Islet of Langerhans (tissue), 1 donor: ENCODE results near the gene LRFN2.

Experiments
- FAIRE-seq: peaks from one replicate; lab custom pipeline; 2011; peaks lifted over from hg19 to GRCh38; lab: Jason Lieb, UNC

LRFN2 gene

DNA sequence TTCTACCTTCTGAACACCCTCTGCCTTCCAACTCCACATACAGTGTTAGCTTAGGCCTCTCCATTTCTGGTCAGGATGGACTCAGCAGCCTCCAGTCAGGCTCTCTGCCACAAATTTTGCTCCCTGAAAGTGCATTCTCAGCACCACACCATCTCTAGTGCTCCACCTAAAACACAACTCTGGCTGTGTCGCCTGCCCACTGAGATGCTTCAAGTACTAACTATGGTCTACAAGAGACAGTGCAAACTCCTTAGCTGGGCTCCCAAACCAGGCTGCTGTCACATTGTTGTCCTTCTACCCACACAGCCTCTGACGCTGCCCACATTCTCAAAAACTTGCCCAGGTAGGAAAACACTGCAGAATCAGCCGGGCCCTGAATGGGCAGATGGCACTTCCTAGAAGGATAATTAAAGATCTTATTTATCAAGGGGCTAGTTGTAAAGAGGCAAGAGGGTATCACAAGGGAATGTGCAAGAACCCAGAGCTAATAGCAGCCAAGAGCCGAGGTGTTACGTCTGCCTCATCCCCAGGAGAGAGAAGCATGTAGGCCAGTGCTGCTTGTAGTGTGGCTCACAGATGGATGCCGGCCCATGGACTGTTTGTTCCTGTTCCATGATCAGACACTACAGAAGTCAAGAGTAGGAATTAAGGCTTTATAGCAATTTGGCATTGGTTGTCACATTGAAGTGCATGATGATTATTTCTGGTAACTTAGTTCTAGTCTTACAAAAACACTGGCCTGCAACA, 189.7 kb downstream of the LRFN2 start:
- no peak for FAIRE-seq

GRCh38 chr6:40395698-40396076, 191.5 kb downstream of the LRFN2 start:
- FAIRE-seq = no peak

DNA sequence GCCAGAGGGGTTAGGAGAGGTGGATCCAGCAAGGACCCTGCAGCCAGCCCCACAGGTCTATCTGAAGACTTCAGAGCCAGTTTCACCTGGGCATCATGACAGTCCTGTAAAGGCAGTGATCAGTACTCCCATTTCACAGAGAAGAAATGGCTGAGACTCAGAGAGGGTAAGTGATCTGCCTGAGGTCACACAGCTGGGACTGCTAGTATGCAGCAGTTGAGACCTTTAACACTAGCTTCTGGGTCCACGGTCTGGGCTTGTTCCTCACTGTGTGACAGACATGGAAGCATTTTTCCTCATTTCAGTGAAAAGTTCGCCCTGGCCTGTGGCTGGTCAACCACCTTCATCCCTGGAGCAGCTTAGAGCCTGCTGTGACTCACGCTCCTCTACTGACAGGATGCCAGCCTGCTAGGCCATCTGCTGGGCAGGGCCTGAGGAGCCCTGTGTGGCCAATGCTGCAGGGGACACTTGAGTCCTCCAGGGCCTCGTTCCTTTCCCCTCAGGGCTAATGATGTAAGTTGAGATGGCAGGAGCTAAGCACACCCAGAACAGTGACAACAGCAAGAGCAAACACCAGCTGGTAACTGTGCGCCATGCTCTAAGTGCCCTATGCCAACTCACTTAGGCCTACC, 192.0 kb downstream of the LRFN2 start:
- FAIRE-seq = peak; percentile 58

- no peak for FAIRE-seq
Observed at GRCh38 chr6:40394381-40394780, 192.8 kb downstream of the LRFN2 start.

DNA sequence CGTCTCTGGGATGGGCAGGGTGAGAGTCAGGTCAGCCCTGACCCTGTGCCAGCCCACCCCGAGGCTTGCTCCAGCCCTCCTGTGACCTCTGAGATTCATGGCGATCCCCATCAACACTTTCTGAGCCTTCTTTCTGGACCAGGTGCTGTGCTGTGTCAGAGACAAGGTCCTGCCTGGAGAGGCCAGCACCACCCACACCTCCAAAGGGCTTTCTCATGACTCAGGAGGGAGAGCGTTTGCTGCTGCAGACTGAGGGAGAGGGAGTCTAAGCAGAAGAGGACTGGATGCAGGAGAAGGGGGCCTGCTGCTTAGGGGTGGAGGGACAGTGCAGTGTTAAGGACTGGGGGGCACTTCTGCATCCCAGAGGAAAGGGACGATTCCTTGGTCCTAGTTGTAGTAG, 193.5 kb downstream of the LRFN2 start:
- no peak for FAIRE-seq

DNA sequence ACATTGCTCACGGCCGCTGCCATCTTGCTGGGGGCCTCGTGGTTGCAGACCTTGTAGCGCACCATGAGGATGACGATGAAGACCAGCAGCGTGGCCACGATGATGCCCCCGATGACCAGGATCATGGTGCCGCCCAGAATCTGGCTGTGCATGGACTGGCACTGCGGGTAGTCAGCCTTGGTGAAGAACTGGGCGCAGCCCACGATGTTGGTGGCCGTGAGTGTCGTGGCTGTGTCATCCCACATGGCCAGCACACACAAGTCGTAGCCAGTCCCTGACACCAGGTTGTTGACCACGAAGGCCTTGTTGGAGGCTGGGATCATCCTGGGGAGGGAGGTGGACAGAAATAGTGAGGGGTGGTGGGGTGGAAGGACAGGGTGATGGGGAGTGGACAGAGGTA, 194.6 kb downstream of the LRFN2 start:
- FAIRE-seq = no peak

DNA sequence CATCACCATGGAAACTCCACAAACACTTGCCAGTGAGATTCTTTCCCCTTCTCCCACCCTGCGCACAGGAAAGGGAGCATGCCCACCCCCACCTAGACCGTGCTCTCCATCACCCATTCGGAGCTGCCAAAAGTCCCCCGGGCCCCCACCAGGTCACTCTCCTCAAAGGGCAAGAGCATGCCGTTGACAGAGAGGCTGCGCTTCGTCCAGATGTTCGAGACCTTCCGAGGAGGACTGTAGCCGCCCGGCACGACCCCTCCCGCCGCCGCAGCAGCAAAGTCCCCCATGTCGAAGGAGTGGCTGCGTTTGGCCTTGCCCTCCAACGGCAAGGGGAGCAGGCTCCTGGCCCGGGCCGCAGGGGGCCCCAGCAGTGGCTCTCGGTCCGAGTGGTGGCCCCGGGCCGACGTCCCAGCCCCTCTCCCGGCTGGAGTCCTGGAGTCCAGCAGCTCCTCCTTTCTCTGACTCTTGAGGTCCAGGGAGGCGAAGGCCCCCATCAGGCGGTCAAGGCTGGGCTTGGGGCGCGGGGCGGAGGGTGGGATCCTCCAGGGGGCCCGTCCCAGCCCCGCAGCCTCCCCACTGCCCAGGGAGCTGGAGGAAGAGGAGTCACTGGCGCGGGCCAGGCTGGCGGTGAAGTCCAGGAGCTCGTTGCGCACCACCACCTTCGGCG, 195.2 kb downstream of the LRFN2 start:
- FAIRE-seq = no peak

GRCh38 chr6:40391086-40391485, 196.1 kb downstream of the LRFN2 start:
- no peak for FAIRE-seq

GRCh38 chr6:40390144-40390800, 196.9 kb downstream of the LRFN2 start:
- no peak for FAIRE-seq

DNA sequence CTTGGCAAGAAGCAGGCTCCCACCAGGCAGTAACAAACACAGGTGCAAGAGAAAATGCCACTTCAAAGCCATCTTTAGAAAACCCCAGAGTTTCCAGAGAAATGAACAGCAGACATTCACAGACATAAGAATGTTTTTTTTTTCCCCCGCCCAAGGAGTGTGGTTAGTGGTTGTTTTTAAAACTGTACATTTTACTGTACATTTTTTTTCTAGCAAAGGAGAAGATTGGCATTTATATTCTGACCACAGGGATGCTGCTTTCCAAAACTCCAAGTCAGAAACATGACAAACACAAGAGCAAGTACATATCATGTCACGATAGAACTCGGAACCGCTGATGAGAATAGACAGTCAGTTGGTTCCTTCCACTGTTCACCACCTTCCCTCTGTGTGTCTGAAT, 197.9 kb downstream of the LRFN2 start:
- no peak for FAIRE-seq

GRCh38 chr6:40387871-40388264, 199.3 kb downstream of the LRFN2 start:
- FAIRE-seq = no peak

DNA sequence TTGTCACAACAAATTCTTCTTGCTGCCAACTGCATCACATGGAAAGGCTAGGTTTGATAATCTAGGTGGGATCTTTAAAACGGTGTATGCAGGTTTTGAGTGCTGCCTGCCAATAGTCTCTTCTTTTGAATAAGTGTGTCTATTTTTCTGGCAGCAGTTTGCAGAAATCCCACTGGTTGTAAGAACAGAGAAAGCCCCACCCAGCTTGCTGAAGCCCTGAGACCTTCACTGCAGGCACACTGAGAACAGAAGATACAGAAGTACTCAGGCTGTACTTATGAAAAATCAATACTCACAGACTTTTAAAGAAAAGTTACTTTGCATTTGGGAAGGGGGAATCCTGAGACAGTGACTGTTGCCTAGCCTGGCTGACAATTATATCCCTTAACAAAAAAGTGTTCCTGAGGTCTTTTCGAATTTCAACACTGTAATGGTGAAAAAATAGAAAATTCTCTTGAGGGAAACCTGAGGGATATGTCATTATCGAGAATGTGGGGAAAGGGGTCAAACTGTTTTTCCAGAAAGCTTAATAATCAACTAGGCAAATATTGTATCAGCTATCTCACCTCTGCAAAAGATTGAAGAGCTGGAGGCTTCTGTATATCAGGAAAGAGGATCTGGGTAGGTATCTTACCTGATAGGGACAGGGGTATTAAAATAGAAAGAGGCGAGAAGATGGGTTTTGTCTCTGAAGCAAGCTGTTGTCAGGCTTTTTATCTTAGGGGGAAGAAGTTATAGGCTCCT, 199.9 kb downstream of the LRFN2 start:
- no peak for FAIRE-seq

DNA sequence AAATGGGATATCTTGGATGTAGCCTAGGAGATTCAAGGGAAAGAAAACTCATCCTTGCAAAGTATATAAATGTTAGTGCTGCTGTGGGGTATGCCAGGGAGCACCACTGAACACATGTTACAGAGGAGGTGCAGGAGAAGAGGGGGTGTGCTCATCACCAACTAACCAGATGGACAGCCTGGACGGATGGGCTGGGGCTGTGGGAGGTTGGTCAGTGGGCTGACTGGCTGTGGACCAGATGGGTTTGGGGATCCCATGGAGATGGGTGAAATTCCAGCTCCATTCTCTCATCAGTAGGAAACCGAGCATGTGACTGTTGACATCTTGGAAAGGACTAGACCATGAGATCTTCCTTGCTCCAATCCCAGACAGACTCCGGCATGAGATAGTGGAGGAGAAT, 201.0 kb downstream of the LRFN2 start:
- FAIRE-seq = no peak

DNA sequence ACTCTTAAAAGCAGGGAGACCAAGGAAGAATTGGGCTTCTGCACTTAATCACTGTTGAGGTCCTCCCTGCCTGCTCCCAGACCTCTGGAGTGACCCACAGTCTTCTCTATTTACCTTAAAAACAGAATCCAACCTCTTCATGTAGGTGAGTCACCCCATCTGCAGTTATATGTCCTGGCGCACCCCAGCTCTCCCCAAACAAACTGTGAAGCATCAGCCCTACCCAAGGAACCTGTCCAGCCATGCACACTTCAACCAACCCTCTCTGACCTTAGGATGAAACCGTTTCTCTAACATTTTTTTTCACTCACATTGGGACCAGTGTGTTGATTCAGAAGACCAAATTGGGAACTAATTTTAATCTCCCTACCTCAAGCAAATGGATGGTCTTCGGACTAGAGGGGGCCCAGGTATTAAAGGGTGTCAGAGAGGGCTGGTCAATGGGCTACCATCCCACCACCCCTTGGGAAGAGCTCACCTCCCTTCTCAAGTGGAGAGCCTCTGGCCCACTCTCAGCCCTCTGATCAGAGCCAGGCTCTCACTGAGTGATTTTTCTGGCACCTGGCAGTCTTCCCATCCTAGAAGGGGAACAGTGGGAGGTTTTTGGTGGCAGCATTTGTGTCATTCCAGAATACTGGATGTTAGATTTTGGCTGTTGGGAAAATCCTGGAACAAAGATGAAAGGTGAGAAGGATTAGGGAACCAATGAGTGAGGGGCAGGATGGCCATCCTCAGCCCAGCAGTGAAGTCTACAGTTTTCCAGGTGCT, 203.6 kb downstream of the LRFN2 start:
- FAIRE-seq = no peak

DNA sequence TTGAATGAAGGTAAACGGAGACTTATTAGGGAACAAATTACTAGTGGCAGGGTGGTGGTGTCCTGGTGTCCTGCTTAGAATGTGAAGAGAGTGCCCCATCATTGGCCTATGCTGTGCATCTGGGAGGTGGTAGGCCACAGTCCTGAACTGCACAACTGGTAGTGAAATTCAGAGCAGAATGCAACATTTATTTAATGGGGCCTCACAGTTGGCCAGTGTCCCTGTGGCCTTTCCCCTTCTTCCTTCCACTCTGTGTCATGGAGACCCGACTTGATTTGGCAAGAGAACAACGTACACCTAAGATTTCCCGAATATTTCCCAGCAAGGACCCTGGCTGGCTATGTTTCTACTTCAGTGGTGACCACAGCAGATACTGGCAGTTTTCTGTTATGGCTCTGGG, 206.9 kb downstream of the LRFN2 start:
- no peak for FAIRE-seq

GRCh38 chr6:40379811-40380210, 207.4 kb downstream of the LRFN2 start:
- FAIRE-seq = no peak

DNA sequence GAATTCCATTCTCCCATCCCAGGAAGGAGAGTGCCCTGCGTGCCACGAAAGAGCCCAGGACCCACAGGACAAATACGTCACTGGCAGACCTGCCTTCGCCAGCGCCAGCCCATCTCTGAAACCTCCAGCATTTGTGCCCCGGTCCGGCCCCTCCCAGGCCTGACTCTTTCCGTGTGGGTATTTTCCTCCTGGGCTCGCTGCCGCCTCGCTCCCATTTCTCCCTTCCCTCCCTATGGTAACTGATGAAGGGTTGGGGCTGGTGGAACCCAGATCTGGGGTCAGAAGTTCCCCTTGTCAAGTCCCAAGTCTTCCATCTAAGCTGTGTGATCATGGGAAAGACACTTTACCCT, 208.5 kb downstream of the LRFN2 start:
- FAIRE-seq = no peak

DNA sequence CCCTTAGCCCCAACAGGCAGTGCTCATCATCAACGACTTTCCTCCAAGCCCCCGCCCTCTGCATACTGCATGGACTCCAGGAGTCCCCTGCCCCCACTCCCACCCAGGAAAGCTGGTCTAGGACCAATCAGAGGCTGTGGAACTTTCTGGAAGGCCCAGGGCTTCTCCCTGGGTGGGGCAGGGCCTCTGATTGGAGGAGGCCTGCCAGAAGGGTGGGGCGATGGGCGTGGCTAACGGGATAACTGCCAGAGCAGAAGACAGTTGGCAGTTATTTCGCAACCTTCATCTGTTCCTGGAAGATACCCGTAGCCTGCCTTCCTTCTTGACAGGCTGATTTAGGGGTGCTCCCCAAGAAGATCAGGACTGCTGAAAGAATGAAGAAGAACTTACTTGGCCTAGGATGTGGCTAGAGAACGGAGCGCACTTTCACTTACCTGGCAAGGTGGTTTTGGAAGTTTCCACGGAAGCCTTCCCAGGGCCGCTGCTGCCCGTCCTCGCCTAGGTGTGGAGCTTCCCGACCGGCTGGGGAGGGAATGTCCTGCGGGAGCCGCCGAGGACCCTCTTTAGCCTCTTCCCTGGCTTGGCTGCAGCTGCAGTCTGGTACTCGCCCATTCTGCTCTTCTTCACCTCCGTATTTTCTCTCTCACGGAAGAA, 209.0 kb downstream of the LRFN2 start:
- FAIRE-seq = no peak

DNA sequence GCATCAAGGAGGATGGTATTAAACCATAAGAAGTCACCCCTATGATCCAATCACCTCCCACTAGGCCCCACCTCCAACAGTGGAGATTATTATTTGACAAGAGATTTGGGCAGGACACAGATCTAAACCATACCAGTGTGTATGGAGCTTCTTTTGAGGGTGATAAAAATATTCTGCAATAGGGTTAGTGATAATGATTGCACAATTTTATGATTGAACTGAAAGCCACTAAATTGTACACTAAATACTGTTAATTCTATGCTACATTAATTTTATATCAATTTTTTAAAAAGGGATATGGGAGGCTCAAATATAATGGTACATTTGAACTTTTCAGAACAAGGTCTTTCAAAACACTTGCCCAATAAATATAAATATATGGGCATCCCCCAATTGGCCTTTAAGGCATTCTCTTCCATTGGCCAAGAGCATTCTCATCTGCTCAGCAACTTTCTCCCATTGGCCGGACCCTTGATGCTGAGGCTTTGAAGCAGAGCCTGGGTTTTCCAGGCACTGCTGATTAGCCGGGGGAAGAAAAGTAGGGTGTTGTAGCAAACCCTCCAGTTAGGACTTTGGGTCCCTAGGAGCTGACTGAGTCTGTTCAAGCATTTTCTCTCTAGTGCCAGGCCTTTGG, 209.9 kb downstream of the LRFN2 start:
- FAIRE-seq = no peak

GRCh38 chr6:40376113-40376650, 211.0 kb downstream of the LRFN2 start:
- FAIRE-seq = no peak
